CD4-positive, alpha-beta T cell treated with Interleukin-17A for 1 hour (primary cell): ENCODE measurements around the gene LRCH1.

ENCODE experiments used
- DNase-seq: peaks from one replicate; pipeline ENCODE4 v3.0.0-alpha.2; 2020

Gene LRCH1

DNA sequence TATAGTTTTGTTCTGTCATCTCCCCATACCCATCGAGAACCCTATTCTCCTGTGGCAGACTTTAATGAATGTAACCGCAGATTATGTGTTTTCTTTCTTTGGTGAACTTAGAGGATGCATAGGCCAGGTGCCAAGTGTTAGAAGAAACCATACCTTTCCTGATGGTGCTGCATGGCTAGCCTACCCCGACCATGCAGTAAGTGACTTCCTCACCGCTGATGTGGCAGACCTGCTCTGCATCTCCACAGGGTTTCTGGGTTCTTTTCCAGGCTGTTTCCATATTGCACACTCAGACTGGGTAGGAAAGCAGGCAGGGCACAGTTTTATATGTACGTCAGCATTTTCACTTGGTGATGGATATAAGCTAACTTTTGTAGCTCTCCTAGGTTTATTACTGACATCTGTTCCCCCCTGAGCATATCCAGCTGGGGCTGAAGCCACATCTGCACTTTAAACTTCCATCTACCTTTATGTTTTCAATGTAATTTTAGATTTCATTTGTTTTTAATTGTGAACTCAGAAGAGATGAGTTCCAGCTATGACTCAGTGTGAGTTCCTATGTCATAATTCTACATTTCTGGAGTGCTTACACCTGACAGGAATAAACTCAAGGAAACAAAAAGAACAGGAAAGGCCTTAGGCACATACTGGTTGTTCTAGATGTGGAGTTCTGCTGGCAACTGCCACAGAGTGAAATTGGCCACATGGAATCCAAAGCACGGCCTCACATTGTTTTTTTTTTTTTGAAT is 42.3 kb downstream of the LRCH1 start:
- DNase-seq: no peak

GRCh38 chr13:46595885-46596275 is 42.9 kb downstream of the LRCH1 start:
- DNase-seq: no peak

DNA sequence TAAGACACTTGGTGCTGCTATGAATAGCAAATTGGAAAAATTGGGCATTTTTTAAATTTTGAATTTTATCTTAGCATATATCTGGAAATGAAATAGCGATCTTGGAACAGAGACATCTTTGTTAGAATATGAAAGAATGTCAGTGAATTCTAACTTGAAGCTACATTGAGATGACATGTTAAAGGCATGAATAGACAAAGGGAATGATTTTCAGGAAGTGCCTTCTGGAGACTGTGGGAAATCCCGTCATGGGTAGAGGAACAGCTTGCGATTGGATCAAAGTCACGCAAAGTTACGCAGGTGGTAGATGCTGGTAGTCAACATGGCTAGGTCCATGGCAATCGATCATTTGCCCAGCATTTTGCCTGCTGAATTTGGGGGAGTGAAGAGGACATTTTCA is 43.5 kb downstream of the LRCH1 start:
- no peak for DNase-seq

GRCh38 chr13:46598140-46598819 is 45.3 kb downstream of the LRCH1 start:
- peak; percentile 12 for DNase-seq

- no peak for DNase-seq
Measured at GRCh38 chr13:46598820-46599180, 45.8 kb downstream of the LRCH1 start.

- DNase-seq: no peak
Measured at GRCh38 chr13:46600943-46601311, 48.0 kb downstream of the LRCH1 start.

GRCh38 chr13:46602531-46602930 is 49.6 kb downstream of the LRCH1 start:
- no peak for DNase-seq

DNA sequence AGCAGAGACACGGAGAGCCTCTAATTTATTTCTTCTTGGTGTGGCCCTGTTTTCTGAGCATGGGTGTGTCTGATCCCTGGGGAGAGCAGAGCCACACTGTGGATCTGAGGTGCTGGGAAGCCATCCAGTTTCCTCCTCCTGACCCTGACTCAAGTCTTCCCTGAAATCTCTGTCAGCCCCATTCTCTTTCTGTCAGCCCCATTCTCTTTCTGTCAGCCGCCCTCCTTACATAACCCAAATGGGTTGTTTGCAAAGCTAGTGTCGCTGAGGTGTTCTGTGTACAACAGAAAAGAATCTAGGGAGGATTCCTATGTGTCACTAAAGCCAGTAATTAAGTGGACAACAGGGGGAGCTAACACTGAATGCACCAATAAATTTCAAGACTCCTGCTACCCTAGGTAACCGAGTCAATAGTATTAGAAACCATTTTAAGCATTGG is 50.2 kb downstream of the LRCH1 start:
- no peak for DNase-seq

- DNase-seq: no peak
Measured at GRCh38 chr13:46604226-46604990, 51.4 kb downstream of the LRCH1 start.

GRCh38 chr13:46605076-46605824 is 52.3 kb downstream of the LRCH1 start:
- no peak for DNase-seq

GRCh38 chr13:46605825-46606554 is 53.0 kb downstream of the LRCH1 start:
- DNase-seq: no peak

GRCh38 chr13:46606970-46607369 is 54.0 kb downstream of the LRCH1 start:
- DNase-seq: no peak

DNA sequence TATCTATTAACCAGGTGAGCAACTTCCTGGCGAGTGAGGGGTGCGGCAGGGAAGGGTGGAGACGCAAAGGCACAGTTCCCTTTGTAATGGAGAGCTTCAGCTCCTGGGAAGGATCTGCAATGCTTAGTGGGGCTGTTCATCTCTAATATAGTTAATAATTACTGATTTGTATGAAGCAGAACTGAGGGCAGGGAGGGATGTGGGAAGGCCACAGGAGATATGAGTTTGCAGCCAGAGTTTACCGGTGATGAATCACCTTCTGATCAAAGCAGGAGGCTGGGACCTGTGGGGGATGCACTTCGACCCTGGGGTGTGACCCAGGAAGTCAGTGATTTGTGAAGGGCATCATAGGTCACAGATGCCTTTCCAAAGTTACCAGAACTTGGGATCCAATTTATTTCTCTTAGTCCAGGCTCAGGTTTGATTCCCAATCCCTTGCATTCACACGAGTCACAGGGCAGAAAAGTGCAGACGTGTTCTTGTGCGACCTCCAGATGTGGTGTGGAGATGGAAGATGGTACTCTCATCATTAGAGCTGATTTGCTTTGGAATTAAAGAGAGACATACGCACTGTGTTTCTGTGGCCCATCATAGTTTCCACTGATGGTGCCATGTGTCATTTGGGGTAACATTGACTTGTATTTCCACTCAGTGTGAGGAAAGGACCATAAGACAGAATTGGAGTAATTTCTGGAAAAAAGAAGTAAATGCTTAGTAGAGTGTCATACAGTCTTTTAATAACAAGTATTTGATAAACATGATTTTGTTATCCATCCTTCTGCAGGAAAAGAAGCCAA is 55.0 kb downstream of the LRCH1 start:
- DNase-seq: no peak

GRCh38 chr13:46609052-46609451 is 56.1 kb downstream of the LRCH1 start:
- DNase-seq: no peak

DNA sequence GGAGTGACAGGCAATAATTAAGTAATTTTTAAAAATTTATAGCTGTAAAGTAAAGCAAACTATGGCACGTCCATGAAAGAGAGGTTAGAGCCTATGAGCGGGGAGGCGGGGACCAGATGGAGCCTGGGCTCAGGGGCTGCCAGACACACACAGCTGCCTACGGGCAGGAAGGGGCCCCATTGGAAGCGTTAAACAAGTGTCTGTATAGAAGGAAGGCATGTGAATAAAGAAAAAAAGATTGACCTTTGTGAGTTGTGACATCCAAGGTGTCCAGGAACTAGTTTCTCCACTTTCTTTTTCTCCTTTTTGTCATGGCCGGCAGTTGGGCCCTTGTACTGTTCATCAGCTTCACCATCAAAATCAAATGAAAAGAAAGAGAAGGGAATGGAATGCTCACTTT is 56.8 kb downstream of the LRCH1 start:
- no peak for DNase-seq

DNA sequence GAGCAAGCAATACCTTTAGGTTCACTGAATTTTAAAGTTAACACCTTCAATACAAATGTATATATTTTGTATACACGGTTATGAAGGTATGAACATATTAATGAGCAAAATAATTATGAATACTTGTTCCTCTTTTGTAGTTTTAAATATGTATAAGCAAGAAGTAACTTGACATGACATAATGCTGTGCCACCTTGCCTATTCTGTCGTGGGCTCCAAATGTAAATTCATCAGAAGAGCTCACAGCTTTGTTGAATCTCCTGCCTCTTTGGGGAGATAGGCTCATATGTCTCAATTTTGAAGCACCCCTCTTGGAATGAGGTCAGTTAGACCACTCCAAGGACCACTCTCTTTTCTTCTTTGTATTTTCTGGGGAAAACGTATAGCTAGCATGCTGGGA is 59.3 kb downstream of the LRCH1 start:
- DNase-seq: no peak

DNA sequence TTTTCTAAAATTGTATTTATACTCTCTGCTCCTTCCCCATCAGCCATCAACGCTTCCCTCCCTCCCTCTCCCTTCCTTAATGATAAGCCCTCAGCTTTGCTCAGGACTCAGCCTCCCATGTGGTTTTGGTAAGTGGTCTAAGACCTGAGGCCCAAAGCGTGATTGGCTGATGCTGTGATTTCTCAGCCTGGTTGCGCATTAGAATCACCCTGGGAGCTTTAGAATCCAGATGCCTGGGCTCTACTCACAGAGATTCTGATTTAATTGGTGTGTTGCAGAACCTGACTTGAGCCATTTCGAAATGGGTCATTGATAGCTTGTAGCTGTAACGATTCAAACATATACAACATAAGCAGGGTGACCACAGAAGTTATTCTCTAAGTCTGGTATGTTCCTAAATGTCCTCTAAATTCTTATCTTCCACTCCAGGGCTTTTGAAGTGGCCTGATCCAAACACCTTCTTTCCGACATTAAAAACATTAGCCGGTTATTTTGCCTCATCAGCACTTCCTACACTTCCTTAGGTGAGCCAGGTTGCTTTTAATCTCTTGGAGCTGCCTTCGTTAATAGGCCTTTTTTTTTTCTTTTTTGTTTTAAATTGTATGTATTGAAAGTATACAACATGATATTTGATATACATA is 60.6 kb downstream of the LRCH1 start:
- no peak for DNase-seq

- DNase-seq: no peak
Measured at GRCh38 chr13:46614582-46614981, 61.6 kb downstream of the LRCH1 start.

DNA sequence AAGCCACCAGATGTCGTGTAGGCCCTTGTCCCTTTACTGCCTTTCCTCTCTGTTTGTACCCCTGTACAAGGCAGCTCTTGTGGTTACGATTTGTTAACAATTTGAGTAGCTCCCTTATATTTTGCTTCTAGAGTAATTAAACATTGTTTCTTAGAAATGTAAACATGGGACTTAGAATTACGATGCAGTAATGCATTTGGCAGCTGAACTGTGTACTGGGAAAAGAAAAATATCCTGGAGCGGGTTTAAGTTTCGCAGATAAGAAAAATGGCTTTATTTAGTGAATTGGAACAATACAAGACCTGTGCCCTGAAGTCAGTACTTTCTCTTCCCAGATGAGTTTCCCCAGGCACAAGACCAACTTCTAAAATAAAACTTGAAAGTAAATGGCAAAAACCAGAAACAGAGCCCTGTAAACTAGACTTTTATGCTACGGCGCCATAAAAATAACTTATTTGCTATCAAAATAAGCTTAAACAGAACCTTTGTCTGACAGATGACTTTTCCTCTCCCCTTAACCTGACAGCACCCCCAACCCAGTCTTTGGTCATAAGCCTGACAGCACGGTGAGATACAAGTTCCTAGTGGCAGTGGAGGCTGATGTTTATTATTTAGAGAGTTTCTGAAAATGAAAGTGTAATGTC is 63.0 kb downstream of the LRCH1 start:
- DNase-seq: no peak

- no peak for DNase-seq
Measured at GRCh38 chr13:46617229-46617721, 64.3 kb downstream of the LRCH1 start.
